AG04449 (cell line): ENCODE results near the gene CD274.

Source experiments
- CTCF ChIA-PET: fragments of 350-600 bp; formaldehyde crosslinking; extraction: SDS; loops from one replicate; lab custom pipeline; 2021; ENCODE audit warnings: antibody characterized with exemption; lab: Yijun Ruan, JAX
- POLR2A ChIA-PET: fragments of 400-600, 350-600 bp; formaldehyde crosslinking; extraction: SDS; loops from one replicate; lab custom pipeline; 2020; ENCODE audit warnings: antibody characterized with exemption, inconsistent platforms; lab: Yijun Ruan, JAX
- DNase-seq: peaks from one replicate; pipeline ENCODE4 v3.0.0-alpha.2; 2010; ENCODE audit warnings: low read depth, low spot score
- H3K4me3 ChIP-seq: 2 replicates; pipeline ENCODE4 v1.5.1; 2011; ENCODE audit warnings: low read depth, mild to moderate bottlenecking, control low read depth, low read length
- CTCF ChIP-seq: IDR thresholded peaks from one replicate; pipeline ENCODE4 v1.5.1; 2011; ENCODE audit warnings: mild to moderate bottlenecking, moderate library complexity, low read length, control low read depth, inconsistent platforms; ENCODE audit not compliant: insufficient read depth; ENCODE audit errors: missing control alignments

Gene CD274

GRCh38 chr9:5481322-5482040 is 31.1 kb downstream of the CD274 start:
- H3K4me3 ChIP-seq, result no peak overlapping the region
- ChIA-PET POLR2A (no interaction called here), CTCF (interaction anchor here (1.0 kb wide), 1 partner anchor 13 kb away, joined by 3 read pairs; no protein-coding TSS in a partner anchor)
- no peak for TF ChIP-seq CTCF
- no peak for DNase-seq

GRCh38 chr9:5482194-5482593 is 31.9 kb downstream of the CD274 start:
- POLR2A ChIA-PET, result no interaction called here

GRCh38 chr9:5483306-5483705 is 33.0 kb downstream of the CD274 start:
- TF ChIP-seq CTCF, result no peak
- no peak for DNase-seq
- ChIA-PET CTCF (interaction anchor here (0.6 kb wide), 1 partner anchor 19 kb away, joined by 3 read pairs; no protein-coding TSS in a partner anchor), POLR2A (no interaction called here)
- no peak overlapping the region for H3K4me3 ChIP-seq

More at GRCh38 chr9:5482194-5482593, 31.9 kb downstream of the CD274 start:
- H3K4me3 ChIP-seq, result no peak overlapping the region
- TF ChIP-seq CTCF, result no peak
- DNase-seq, result no peak
- CTCF ChIA-PET, result no interaction called here

- DNase-seq, result no peak
- no peak for TF ChIP-seq CTCF
- no peak overlapping the region for H3K4me3 ChIP-seq
- POLR2A ChIA-PET, result no interaction called here
- CTCF ChIA-PET, result no interaction called here
These were observed 35.2 kb downstream of the CD274 start for GRCh38 chr9:5485378-5486085.

GRCh38 chr9:5486988-5487387 is 36.6 kb downstream of the CD274 start:
- POLR2A ChIA-PET, result interaction anchor here (0.7 kb wide), 1 partner anchor 31 kb away, joined by 3 read pairs; no protein-coding TSS in a partner anchor
- no peak for TF ChIP-seq CTCF

GRCh38 chr9:5488221-5489008 is 38.1 kb downstream of the CD274 start:
- H3K4me3 ChIP-seq, result no peak overlapping the region
- CTCF ChIA-PET, result interaction anchor here (0.9 to 1.6 kb wide), 4 partner anchors 21 to 302 kb away, joined by 3 to 5 read pairs (median 3); no protein-coding TSS in a partner anchor
- POLR2A ChIA-PET, result no interaction called here
- no peak for TF ChIP-seq CTCF
- no peak for DNase-seq

More at GRCh38 chr9:5486988-5487387, 36.6 kb downstream of the CD274 start:
- DNase-seq, result no peak
- CTCF ChIA-PET, result interaction anchor here (1.1 to 1.3 kb wide), 2 partner anchors 103 to 113 kb away, joined by 3 read pairs; no protein-coding TSS in a partner anchor
- no peak overlapping the region for H3K4me3 ChIP-seq
